ENCODE data around the gene MDM2. TPM values are rescaled to one million over a fixed set of nuclear protein-coding genes. Genes with fewer than 3 reads are reported as not detected.
A peak's percentile ranks its signal among the peaks of the same experiment; 100 is the strongest.

Gene MDM2
- total RNA-seq, 1 experiment from 2014 or later, result 159 TPM

DNA sequence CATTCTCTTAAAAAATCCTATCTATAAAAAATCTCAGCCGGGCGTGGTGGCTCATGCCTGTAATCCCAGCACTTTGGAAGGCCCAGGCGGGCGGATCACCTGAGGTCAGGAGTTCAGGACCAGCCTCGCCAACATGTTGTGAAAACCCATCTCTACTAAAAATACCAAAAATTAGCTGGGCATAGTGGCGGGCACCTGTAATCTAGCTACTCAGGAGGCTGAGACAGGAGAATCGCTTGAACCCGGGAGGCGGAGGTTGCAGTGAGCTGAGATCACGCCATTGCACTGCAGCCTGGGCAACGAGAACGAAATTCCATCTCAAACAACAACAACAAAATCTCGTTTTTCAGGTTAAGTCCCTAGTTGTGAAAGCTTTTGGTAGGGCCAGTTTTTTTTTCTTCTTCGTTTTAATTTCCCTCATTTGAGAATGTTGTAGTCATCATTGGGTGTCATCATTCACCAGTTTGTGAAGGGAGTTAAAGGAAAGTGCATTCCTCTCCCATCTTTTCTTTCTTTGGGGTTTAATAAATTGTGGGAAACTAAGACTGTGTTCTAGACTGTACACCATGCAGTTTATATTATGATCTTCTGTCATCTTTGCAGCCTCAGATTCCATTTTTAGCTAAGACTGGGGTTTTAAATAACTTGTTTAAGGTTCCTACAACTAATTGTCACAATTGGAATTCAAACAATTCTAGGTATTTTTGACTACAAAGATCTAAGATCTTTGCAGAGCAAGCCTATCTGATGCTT lies 23.9 kb downstream of the MDM2 start:
- H2BK5ac ChIP-seq (ENCODE audit: insufficient read length, low read length), result no peak overlapping the region
- H3K9me3 Mint-ChIP-seq, result no peaks in the 10 kb centered on the region
- H3K4me1 ChIP-seq (ENCODE audit: insufficient read depth, low read length), result no peaks in the 10 kb centered on the region
- H3K27ac ChIP-seq (ENCODE audit: insufficient read length, low read depth, low read length), result no peak overlapping the region
- no peak overlapping the region for H3K9ac ChIP-seq (ENCODE audit: extremely low read depth, insufficient read length, low read length)
- H3K4me3 Mint-ChIP-seq, result no peak overlapping the region
- H3K9me3 ChIP-seq (ENCODE audit: control insufficient read depth, low read depth, low read length), result no peaks in the 10 kb centered on the region
- TF ChIP-seq, protein P1, sequence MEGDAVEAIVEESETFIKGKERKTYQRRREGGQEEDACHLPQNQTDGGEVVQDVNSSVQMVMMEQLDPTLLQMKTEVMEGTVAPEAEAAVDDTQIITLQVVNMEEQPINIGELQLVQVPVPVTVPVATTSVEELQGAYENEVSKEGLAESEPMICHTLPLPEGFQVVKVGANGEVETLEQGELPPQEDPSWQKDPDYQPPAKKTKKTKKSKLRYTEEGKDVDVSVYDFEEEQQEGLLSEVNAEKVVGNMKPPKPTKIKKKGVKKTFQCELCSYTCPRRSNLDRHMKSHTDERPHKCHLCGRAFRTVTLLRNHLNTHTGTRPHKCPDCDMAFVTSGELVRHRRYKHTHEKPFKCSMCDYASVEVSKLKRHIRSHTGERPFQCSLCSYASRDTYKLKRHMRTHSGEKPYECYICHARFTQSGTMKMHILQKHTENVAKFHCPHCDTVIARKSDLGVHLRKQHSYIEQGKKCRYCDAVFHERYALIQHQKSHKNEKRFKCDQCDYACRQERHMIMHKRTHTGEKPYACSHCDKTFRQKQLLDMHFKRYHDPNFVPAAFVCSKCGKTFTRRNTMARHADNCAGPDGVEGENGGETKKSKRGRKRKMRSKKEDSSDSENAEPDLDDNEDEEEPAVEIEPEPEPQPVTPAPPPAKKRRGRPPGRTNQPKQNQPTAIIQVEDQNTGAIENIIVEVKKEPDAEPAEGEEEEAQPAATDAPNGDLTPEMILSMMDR (conservative IDR thresholded peaks at IDR 0.05), result no peak
- no peak overlapping the region for H4K8ac ChIP-seq (replicated peaks; ENCODE audit: insufficient read length, low read depth, low read length)
- WGBS (ENCODE audit: extremely low coverage, insufficient read length, low lambda C conversion rate), result no CpG with 5 or more reads among the region's 14 CpGs
- H2AFZ ChIP-seq (ENCODE audit: low read length), result no peak overlapping the region
- H3K4ac ChIP-seq (ENCODE audit: low read depth, low read length), result no peak overlapping the region
- no peak for DNase-seq
- H3K27ac Mint-ChIP-seq, result peak overlapping the region in 2 of 3 experiments; percentile 31 to 67; a peak in 2 of 7 replicates
- H3K4me2 ChIP-seq (ENCODE audit: insufficient read depth, insufficient read length, low read length), result no peak overlapping the region
- H3K79me1 ChIP-seq (ENCODE audit: insufficient read depth, low read depth, low read length, poor library complexity, severe bottlenecking), result no peaks in the 10 kb centered on the region
- no peak overlapping the region for H2AK5ac ChIP-seq (ENCODE audit: insufficient read length, low read length)
- H4K5ac ChIP-seq (ENCODE audit: insufficient read length, low read depth, low read length), result no peak overlapping the region
- H3K23ac ChIP-seq (ENCODE audit: insufficient read length, low read depth, low read length), result no peak overlapping the region
- H3K56ac ChIP-seq (ENCODE audit: insufficient read length, low read depth, low read length), result no peak overlapping the region
- no peak overlapping the region for H2BK120ac ChIP-seq (ENCODE audit: low read depth, low read length, poor library complexity, severe bottlenecking)
- H3K18ac ChIP-seq (ENCODE audit: insufficient read length, low read depth, low read length), result no peak overlapping the region
- H3K27me3 Mint-ChIP-seq (ENCODE audit: low read depth), result no peaks in the 10 kb centered on the region
- no peak overlapping the region for H2BK12ac ChIP-seq (ENCODE audit: insufficient read length, low read depth, low read length)
- no peak overlapping the region for H2BK15ac ChIP-seq (ENCODE audit: low read depth, low read length)
- H3K79me2 ChIP-seq (ENCODE audit: insufficient read depth, low read length), result no peaks in the 10 kb centered on the region
- H3K23me2 ChIP-seq (ENCODE audit: insufficient read length, low read depth, low read length, poor library complexity, severe bottlenecking), result no peaks in the 10 kb centered on the region
- H3K36me3 Mint-ChIP-seq (ENCODE audit: insufficient read depth in 1 of 3, low read depth in 3 of 3), result peaks cover 24 to 82% (median 53%) of the 10 kb centered on the region in 3 experiments; a peak in 6 of 7 replicates
- H4K91ac ChIP-seq (ENCODE audit: insufficient read length, low read depth, low read length), result no peak overlapping the region
- no peaks in the 10 kb centered on the region for H3K27me3 ChIP-seq (ENCODE audit: insufficient read depth, low read length)
- no peak overlapping the region for H3T11ph ChIP-seq (ENCODE audit: low read length)
- peaks cover 9 to 32% of the 10 kb centered on the region in 2 experiments for H3K4me1 Mint-ChIP-seq
- H4K20me1 ChIP-seq (ENCODE audit: control insufficient read depth, insufficient read depth, insufficient read length), result no peaks in the 10 kb centered on the region
- no peak overlapping the region for H2BK20ac ChIP-seq (ENCODE audit: low read depth, low read length, poor library complexity, severe bottlenecking)
- H3K14ac ChIP-seq (ENCODE audit: insufficient read depth, low read length), result no peak overlapping the region
